Stimulated activated CD4-positive, alpha-beta T cell treated with anti-CD3 and anti-CD28 coated beads, TNF-alpha, amount 100 ng/mL, for 24 hours (primary cell): ENCODE data around the gene TYMS.

Source experiments
- DNase-seq, 3 experiments: peaks; one replicate each; pipeline ENCODE4 v3.0.0-alpha.2; 2020; ENCODE audit warnings: low read depth in 3 of 3

TYMS gene

DNA sequence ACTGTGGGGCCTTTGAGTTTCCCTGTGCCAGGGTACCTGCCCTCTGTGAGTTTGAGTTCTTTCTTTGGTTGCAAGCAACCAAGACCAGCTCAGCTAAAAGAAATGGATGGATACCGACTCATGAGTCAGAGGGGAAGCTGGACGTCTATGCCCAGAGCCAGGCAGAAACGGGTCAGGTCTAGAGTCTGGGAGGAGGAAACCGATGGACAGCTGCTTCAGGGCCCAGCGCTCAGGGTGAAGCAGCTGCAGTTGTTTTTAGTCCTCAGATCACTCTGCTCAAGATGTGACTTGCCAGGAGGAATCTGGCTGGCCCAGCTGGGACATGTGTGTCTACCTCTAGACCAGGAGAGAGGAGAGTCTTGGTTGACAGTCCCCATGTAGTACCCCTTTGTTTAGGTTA is 10.1 kb upstream of the TYMS start:
- DNase-seq: no peak

DNA sequence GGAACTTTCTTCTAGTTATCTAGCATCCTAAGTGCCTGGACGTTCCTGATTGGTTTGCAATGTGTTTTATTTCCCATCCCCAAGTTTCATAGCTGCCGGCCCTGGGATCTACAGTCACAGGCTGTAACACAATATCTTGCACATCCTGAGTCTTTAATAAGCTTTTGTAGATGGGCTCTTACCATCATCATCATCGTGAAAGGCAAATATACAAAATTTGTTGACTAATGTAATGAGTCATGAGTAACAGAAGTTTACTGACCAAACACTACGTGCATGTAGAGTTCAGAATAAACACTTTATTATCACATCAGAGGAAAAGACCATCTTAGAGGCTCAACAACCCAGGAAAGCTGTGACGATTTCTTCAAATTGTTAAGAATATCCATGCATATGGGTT is 8.1 kb upstream of the TYMS start:
- no peak for DNase-seq

DNA sequence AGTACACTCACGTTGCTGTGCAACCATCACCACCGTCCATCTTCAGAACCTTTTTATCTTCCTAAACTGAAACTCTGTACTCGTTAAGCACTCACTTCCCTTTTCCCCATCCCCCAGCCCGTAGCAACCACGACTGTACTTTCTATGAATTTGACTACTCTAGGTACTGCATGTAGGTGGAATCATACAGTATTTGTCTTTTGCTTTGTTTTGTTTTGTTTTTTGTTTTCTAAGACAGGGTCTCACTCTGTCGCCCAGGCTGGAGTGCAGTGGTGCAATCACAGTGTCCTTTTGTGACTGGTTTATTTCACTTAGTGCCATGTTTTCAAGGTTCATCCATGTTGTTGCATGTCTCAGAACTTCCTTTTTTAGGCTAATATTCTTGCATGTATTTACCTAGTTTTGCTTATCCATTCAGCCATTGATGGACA is 7.0 kb upstream of the TYMS start:
- no peak for DNase-seq

DNA sequence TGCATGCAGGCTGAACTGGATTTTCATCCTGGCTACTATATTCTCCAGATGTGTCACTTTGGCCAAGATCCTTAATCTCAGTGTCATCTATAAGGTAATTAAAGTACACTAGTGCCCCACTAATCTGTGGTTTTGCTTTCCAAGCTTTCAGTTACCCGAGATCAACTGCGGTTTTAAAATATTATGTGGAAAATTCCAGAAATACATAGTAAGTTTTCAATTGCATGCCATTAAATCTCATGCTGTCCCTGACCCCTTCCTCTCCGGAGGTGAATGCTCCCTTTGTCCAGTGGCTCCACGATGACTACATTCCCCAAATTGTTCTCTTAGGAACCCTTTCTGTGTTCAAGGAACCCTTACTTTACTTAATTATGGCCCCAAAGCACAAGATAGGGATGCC is 5.3 kb upstream of the TYMS start:
- no peak for DNase-seq

DNA sequence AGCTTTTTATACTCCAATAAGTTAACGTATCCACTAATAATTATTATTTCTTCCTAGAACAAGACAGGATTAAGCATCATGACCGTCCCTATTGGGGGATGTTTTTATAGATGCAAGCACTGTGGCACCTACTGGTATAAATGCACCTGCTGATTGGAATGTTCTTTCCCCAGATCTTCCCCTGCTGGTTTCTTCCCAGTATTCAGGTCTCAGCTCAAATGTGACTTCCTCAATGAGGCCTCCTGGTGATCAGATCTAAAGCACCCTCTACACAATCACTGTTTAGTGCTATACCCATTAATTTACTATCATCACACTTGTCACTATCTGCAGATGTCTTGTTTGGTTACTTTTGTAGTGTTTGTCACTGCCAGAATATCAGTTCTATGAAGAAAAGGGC is 3.9 kb upstream of the TYMS start:
- no peak for DNase-seq

DNA sequence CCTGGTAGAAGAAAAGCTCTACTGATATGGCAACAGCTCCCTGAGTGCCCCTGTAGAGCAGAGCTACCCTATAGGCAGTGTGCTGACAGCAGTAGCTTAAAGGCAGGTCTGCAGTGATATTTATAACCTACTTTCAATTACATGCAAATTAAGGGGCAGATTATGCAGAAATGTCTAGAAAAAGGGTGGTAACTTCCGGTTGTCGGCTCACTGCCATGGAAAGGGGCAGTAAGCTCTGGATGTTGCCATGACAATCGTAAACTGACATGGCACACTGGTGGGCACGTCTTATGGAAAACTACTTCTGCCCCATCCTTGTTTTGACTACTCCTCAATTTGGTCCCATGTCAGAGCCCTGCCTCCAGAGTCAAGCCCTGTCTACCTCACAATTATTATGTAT is 2.9 kb upstream of the TYMS start:
- no peak for DNase-seq

DNA sequence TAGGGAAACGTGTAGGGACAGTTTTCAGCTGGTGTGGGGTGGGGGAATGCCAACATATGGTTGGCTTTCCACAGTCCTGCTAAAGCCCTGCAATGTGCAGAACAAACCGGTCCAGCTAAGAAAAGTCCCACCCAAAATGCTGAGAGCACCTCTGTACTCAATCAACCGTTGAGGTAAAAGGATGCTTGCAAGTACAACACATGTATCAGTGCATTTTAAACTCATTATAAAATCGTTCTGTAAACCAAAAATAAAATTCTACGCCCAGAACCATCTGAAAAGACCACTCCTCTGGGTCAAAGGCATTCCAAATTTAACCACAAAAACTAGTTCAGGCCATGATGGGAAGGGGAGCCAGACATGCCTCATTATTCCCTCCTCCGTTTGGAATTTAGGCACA is 2.0 kb upstream of the TYMS start:
- no peak for DNase-seq

DNA sequence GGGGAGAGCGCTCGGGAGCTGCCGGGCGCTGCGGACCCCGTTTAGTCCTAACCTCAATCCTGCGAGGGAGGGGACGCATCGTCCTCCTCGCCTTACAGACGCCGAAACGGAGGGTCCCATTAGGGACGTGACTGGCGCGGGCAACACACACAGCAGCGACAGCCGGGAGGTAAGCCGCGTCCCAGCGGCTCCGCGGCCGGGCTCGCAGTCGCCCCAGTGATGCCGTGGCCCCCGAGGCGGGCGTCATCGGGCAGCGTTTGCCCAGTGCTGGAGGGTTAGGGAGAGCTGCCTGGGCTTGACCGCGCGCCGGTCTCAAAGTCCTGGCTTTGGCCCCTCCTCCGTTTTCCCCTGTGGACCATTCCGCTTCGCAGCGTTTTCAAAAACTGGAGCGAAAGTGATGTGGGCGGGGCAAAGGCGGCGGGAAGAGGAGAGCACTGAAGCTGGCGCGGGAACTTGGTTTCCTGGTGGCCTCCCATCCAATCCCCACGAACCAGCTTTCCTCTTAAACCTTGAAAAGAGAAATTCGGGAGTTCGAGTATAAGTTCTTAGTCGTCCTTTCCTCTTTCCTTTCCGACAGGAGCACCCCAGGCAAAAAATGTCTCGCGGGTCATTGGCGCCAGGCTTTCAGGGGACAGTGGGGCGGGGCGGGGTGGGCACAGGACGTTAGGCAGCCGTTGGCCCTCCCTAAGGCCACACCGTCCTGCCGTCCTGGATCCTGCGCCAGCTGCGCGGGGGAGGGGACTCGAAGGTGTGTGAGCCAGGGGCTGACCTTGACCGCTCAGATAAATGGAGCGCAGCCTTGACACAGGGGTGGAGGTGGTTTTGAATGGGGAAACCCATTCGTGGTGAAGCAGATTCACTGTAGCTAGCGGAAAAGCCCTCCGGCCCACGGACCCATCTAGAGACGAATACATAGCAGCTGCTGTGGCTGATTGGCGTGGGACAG is 821 bp downstream of the TYMS start:
- peak; percentile 33 to 83 (median 45) for DNase-seq

DNA sequence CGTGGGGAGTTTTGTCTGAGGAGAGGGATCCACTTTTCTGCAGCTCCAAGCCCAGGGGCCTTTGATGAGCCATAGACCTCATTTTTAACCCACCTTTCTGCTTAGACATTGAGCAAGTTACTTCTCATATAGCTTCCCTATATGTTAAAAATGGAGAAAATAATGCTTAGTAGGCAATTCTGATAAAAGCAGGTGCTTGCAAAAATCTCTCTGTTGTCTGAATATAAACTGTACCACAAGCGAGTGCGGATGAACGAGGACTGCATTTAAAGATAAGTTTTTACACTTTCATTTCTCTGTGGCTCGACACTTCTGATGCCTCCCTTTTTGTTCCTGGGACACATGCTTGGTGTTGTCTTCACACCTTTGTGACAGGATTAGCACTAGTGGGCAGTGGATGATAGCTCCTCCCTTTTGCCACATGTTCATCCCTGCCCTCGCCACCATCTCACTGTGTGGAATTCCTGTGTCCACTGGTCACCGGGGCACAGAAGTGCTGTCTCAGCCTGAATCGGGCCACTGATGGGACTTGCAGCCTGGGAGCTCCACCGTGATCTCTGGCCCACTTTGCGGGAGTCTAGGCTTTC is 1.6 kb downstream of the TYMS start:
- no peak for DNase-seq

DNA sequence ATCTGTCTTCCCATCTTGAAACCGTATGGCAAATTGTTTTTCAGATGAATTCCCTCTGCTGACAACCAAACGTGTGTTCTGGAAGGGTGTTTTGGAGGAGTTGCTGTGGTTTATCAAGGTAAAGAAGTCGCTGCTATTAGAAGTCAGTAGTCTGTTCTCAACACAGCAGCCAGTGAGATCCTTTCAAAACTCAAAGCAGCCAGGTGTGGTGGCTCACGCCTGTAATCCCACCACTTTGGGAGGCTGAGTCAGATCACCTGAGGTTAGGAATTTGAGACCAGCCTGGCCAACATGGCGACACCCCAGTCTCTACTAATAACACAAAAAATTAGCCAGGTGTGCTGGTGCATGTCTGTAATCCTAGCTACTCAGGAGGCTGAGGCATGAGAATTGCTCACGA is 2.1 kb downstream of the TYMS start:
- no peak for DNase-seq

DNA sequence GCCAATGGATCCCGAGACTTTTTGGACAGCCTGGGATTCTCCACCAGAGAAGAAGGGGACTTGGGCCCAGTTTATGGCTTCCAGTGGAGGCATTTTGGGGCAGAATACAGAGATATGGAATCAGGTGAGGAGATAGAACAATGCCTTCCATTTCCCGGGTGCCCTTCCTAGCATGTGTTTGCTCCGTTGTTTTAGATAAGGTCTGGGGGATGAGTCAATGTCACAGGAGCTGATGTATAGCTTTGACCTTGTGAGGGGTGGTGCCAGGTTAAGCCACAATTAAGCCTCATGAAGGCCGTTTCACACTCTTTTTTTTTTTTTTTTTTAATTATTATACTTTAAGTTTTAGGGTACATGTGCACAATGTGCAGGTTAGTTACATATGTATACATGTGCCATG is 4.7 kb downstream of the TYMS start:
- no peak for DNase-seq

DNA sequence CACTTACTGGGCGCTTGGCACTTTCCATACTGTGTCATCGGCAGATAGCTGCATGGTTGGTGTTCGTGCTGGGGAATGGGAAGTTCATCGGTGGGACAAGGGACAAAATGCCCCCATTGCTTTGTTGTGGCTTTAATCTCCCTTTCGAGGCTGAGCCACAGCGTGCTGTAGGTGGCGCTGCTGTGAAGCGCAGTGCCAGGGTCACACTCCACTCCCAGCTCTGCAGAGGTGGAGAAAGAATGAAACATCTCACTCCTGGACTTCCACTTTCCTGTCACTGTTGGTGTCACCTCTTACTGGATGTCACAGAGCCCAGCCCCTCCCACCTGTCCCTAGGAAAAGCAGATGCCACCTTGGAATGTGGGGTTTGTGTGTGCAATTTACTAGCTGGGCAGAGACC is 8.7 kb downstream of the TYMS start:
- DNase-seq: no peak

DNA sequence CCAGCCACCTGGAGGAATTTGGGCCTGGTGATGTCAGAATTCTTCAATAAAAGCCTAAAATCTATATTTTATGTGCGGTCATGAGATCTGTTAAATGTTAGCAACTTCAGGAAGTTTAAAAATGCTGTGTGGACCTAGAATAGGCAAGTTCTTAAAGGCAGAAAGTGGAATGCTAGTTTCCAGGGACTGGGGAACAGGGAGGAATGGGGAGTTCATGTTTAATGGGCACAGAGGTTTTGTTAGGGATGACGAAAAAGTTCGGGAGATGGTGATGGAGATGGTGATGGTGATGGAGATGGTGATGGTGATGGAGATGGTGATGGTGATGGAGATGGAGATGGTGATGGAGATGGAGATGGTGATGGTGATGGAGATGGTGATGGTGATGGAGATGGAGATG is 9.2 kb downstream of the TYMS start:
- DNase-seq: no peak

DNA sequence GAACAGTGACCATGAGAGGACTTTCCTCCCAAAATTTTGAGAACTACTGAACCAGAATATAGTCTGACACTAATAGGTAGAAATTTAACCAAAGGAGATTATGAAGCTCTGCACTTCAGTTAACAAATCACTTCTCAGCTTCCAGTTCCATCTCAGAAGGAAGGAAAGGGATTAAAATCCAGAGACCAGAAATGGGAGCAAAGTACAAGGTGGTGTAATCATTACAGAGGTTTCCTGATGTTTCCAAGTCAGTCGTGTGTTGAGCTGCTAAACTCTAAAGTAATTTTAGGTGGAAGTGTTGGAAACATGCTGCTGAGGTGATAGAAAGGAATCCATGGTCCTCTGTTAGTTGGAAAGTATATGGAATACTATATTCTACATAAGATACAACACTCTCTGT is 10.8 kb downstream of the TYMS start:
- DNase-seq: no peak

DNA sequence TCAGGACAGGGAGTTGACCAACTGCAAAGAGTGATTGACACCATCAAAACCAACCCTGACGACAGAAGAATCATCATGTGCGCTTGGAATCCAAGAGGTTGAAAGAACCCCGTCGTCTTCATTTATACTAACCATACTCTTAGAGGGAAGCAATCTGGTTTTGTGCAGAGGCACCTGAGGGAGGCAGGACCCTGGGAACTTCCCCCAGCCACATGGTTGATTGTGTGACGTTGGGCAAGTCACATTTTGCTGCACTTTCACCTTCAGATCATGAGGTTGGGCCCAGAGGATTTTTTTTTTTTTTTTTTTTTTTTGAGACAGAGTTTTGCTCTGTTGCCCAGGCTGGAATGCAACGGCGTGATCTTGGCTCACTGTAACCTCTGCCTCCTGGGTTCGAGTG is 11.6 kb downstream of the TYMS start:
- no peak for DNase-seq

DNA sequence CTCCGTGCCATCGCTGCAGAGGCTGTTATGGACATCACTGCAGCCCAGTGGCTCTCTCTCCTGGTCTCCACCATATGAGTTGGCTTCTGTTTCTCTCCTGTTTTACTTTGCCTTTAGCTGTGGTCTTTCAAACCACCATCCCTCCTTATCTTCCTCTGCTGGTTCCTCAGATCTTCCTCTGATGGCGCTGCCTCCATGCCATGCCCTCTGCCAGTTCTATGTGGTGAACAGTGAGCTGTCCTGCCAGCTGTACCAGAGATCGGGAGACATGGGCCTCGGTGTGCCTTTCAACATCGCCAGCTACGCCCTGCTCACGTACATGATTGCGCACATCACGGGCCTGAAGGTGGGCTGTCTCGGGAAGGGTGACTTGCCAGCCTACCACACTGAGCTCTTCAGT is 13.1 kb downstream of the TYMS start:
- no peak for DNase-seq

DNA sequence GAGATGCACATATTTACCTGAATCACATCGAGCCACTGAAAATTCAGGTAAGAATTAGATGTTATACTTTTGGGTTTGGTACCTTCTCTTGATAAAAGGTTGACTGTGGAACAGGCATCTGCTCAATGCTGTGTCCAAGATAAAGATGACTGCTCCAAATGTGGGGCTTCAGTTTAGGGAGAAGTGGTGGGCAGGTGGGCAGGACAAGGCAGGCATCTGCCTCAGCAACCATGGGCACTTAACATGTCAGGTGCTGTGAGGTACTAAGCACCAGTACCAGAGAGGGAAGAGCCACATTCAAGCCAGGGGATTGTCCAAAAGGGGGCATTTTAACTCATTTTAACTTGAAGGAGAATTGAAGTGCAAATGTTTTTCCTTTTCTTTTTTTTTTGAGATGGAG is 14.0 kb downstream of the TYMS start:
- no peak for DNase-seq

DNA sequence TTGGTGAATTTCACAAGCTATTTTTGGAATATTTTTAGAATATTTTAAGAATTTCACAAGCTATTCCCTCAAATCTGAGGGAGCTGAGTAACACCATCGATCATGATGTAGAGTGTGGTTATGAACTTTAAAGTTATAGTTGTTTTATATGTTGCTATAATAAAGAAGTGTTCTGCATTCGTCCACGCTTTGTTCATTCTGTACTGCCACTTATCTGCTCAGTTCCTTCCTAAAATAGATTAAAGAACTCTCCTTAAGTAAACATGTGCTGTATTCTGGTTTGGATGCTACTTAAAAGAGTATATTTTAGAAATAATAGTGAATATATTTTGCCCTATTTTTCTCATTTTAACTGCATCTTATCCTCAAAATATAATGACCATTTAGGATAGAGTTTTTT is 15.9 kb downstream of the TYMS start:
- DNase-seq: no peak

DNA sequence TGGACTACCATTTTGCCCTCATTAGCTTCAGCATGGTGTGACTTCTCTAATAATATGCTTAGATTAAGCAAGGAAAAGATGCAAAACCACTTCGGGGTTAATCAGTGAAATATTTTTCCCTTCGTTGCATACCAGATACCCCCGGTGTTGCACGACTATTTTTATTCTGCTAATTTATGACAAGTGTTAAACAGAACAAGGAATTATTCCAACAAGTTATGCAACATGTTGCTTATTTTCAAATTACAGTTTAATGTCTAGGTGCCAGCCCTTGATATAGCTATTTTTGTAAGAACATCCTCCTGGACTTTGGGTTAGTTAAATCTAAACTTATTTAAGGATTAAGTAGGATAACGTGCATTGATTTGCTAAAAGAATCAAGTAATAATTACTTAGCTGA is 16.3 kb downstream of the TYMS start:
- DNase-seq: no peak

DNA sequence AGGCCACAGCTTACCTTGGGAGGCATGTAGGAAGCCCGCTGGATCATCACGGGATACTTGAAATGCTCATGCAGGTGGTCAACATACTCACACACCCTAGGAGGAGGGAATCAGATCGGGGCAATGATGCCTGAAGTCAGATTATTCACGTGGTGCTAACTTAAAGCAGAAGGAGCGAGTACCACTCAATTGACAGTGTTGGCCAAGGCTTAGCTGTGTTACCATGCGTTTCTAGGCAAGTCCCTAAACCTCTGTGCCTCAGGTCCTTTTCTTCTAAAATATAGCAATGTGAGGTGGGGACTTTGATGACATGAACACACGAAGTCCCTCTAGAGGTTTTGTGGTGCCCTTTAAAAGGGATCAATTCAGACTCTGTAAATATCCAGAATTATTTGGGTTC is 17.9 kb downstream of the TYMS start:
- no peak for DNase-seq

DNA sequence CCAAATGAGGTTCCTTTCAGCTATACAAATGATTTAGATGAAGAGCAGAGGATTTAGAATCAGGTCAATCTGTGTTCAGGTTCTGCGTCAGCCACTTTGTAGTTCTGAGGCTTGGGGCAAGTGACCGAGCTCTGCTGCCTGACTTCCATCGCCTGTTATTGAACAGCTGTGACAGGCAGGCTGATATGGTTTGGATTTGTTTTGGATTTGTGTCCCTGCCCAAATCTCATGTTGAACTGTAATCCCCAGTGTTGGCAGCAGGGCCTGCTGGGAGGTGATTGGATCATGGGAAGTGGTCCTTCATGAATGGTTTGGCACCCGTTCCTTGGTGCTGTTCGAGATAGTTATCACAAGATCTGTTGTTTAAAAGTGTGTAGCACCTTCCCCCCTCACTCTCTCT is 18.6 kb downstream of the TYMS start:
- no peak for DNase-seq

DNA sequence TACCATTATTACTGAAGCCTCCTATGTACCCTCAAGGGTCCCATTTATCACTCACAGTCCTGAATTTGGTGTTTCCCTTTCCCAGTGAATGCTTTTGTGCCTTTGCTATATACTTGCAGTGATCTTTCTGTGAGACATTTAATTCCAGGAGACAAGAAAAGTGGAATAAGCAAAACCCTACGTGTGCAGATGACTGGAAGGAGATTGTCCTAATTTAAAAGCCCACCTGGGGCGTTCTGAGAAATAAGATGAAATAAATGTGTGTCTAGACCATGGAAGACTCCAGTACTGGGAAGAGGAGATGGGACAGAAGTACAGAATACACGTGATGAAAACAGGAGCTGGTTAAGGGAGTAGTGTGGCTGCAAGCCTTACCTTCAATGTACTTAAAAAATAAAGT is 19.3 kb downstream of the TYMS start:
- DNase-seq: no peak

DNA sequence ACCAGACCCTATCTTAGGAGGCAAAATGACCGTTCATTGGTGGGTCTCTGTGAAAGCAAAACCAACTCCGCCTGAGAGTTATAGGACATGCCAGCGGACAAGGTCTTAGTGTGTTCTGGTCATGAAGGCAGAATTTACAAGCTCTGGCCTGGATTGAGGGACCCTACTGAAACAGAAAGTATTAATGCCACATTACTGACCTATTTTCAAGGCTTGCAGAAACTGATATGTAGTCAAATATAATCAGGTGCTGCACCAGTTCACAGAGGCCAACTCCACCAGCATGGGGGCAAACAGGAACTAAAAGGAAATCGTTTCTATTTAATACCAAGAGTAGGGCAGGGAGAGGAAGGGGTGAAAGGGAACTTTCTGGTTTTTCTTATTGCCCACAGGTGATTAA is 19.7 kb downstream of the TYMS start:
- DNase-seq: no peak

DNA sequence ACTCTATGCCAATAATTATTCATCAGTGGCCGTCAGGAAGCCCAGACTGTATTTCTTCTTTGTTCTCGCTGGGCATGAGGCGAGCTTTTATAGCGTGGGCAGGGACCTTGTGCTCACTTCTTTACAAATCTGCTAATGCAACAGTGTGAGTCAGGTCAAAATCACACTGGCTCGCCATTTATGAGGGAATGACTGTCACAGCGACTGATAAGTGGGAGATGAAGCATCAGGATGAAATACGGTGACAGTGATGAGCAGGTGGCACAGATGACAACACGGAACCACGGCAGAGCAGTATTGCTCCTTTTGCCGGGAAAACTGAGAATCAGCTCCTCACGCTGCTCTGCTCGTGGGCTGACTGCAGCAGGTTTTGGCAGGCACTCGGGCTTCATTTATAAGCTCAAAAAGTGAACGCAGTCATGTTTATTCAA is 20.5 kb downstream of the TYMS start:
- no peak for DNase-seq
